Naive B cell (primary cell): ENCODE data around the gene TMEM41A. TPM values are rescaled to one million over a fixed set of nuclear protein-coding genes. Genes with fewer than 3 reads are reported as not detected.
"Not testable (repeated sequence)": the region's sequence is repeated elsewhere in the genome, so short reads cannot be mapped to it uniquely, and the experiment has no call there.

ENCODE experiments used
- ATAC-seq, 2 donors: fragments of 150-1000 bp; cut with Tn5 transposase; 2 replicates each; pipeline ENCODE4 v1.10.0; 2021; ENCODE audit warnings: low read depth in 2 of 2, mild to moderate bottlenecking in 2 of 2, moderate library complexity in 2 of 2
- DNase-seq: peaks from one replicate; pipeline ENCODE4 v3.0.0; 2022
- H3K27ac Mint-ChIP-seq, 6 donors: one replicate each; pipeline ENCODE4 v1.8.0; 2020 to 2022; ENCODE audit warnings: mild to moderate bottlenecking in 6 of 6, mixed read lengths in 6 of 6, moderate library complexity in 5 of 6, inconsistent platforms in 2 of 6
- H3K27me3 Mint-ChIP-seq, 3 donors: one replicate each; pipeline ENCODE4 v1.8.0; 2021 to 2022; ENCODE audit warnings: mixed read lengths in 3 of 3, mild to moderate bottlenecking in 1 of 3
- H3K36me3 Mint-ChIP-seq, 2 donors: one replicate each; pipeline ENCODE4 v1.8.0; 2020 to 2022; ENCODE audit warnings: mixed read lengths in 2 of 2, inconsistent platforms in 1 of 2, mild to moderate bottlenecking in 1 of 2
- H3K4me1 Mint-ChIP-seq, 3 donors: one replicate each; pipeline ENCODE4 v1.8.0; 2020 to 2022; ENCODE audit warnings: mixed read lengths in 3 of 3, inconsistent platforms in 1 of 3, mild to moderate bottlenecking in 1 of 3, moderate library complexity in 1 of 3
- H3K4me3 Mint-ChIP-seq, 8 donors: one replicate each; pipeline ENCODE4 v1.8.0; 2020 to 2022; ENCODE audit warnings: mild to moderate bottlenecking in 8 of 8, mixed read lengths in 8 of 8, moderate library complexity in 8 of 8, inconsistent platforms in 2 of 8
- H3K9me3 Mint-ChIP-seq, 7 donors: one replicate each; pipeline ENCODE4 v1.8.0; 2020 to 2022; ENCODE audit warnings: mixed read lengths in 7 of 7, mild to moderate bottlenecking in 5 of 7, inconsistent platforms in 2 of 7, moderate library complexity in 1 of 7
- polyA plus RNA-seq, 6 donors: library from polyadenylated mRNA; unstranded; fragments of 300-500 nt; fragmentation: Illumina TruSeq; gene quantifications; one replicate each; pipeline ENCODE4 v1.2.3, GENCODE V29; 2021; ENCODE audit warnings: low read depth in 6 of 6

TMEM41A gene
- polyA plus RNA-seq, 6 donors from 2014 or later = 13.8 to 24.1 (median 18.7) TPM

DNA sequence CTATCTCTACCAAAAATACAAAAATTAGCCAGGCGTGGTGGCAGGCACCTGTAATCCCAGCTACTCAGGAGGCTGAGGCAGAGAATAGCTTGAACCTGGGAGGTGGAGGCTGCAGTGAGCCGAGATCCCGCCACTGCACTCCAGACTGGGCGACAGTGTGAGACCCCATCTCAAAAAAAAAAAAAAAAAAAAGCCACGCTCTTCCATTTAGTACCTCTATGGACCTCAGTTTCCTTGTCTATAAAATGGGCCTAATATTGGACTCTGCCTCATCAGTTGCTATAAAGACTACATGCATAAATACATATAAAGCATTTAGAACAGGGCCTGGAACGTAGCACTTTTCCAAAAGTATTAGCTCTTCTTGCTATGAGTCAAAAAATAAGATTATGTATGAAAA, 23.9 kb downstream of the TMEM41A start:
- not testable (repeated sequence) for H3K36me3 Mint-ChIP-seq, ATAC-seq, H3K9me3 Mint-ChIP-seq, DNase-seq, H3K27me3 Mint-ChIP-seq, H3K27ac Mint-ChIP-seq, H3K4me3 Mint-ChIP-seq, H3K4me1 Mint-ChIP-seq

DNA sequence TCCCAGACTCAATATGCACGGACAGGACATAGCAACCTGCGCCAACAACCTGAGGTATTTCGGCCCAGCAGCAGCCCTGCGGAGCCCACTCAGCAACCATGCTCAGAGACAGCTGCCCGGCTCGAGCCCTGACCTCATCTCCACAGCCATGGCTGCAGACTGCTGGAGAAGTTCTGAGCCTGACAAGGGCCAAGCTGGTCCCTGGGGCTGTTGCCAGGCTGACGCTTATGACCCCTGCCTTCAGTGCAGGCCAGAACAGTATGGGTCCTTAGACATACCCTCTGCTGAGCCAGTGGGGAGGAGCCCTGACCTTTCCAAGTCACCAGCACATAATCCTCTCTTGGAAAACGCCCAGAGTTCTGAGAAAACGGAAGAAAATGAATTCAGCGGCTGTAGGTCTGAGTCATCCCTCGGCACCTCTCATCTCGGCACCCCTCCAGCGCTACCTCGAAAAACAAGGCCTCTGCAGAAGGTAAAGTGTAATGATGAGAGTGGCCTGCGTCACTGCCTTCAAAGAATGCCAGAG, 25.5 kb downstream of the TMEM41A start:
- Mint-ChIP-seq H3K9me3 (no peaks in the 10 kb centered on the region), H3K27ac (no peak overlapping the region), H3K4me3 (no peak overlapping the region), H3K36me3 (peaks cover 8 to 12% of the 10 kb centered on the region in 2 donors), H3K27me3 (no peaks in the 10 kb centered on the region), H3K4me1 (no peaks in the 10 kb centered on the region)
- ATAC-seq = no peak
- DNase-seq = no peak

- Mint-ChIP-seq H3K4me1 (peaks cover 2 to 7% (median 4%) of the 10 kb centered on the region in 3 donors), H3K4me3 (no peak overlapping the region), H3K27ac (no peak overlapping the region), H3K9me3 (no peaks in the 10 kb centered on the region), H3K36me3 (peaks cover 0 to 18% of the 10 kb centered on the region in 2 donors), H3K27me3 (no peaks in the 10 kb centered on the region)
- no peak for ATAC-seq
- DNase-seq = no peak
Observed at GRCh38 chr3:185470323-185470722, 28.5 kb downstream of the TMEM41A start.

DNA sequence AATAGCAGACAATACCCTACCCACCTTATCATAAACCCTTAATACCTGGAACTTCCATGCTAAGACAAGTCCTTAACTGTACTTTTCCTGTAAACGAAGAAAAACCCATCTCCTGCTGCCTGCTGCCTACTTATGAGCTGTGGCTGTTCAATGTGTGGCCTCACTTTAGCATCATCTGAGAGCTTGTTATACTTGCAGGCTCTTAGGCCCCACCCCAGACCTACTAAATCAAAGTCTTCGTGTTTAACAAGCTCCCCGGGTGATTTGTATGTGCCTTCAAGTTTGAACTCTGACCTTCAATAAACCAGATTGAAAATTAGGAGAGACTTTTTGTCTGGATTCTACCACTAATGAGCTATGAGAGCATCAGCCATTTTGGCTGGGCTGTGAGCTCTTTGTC, 29.3 kb downstream of the TMEM41A start:
- H3K4me3 Mint-ChIP-seq = no peak overlapping the region
- peak overlapping the region in 1 of 6 donors; percentile 28 for H3K27ac Mint-ChIP-seq
- no peaks in the 10 kb centered on the region for H3K27me3 Mint-ChIP-seq
- H3K4me1 Mint-ChIP-seq = peaks cover 2 to 7% (median 4%) of the 10 kb centered on the region in 3 donors
- ATAC-seq (no peak), DNase-seq (no peak)
- H3K36me3 Mint-ChIP-seq = peaks cover 0 to 18% of the 10 kb centered on the region in 2 donors
- H3K9me3 Mint-ChIP-seq = no peaks in the 10 kb centered on the region

GRCh38 chr3:185466123-185466522, 32.7 kb downstream of the TMEM41A start:
- DNase-seq, H3K4me3 Mint-ChIP-seq, H3K9me3 Mint-ChIP-seq, H3K27me3 Mint-ChIP-seq, ATAC-seq, H3K4me1 Mint-ChIP-seq: not testable (repeated sequence)
- Mint-ChIP-seq H3K36me3 (peaks cover 0 to 15% of the 10 kb centered on the region in 2 donors), H3K27ac (peak overlapping the region in 1 of 6 donors; percentile 86)

GRCh38 chr3:185465471-185465870, 33.4 kb downstream of the TMEM41A start:
- no peak for DNase-seq
- Mint-ChIP-seq H3K4me1 (peaks cover 2 to 7% (median 4%) of the 10 kb centered on the region in 3 donors), H3K27ac (peak overlapping the region in 3 of 6 donors; percentile 20 to 28 (median 20)), H3K36me3 (peaks cover 0 to 15% of the 10 kb centered on the region in 2 donors), H3K4me3 (no peak overlapping the region), H3K27me3 (no peaks in the 10 kb centered on the region), H3K9me3 (no peaks in the 10 kb centered on the region)
- no peak for ATAC-seq

- H3K36me3 Mint-ChIP-seq = peaks cover 0 to 4% of the 10 kb centered on the region in 2 donors
- DNase-seq (no peak), ATAC-seq (no peak)
- no peak overlapping the region for H3K27ac Mint-ChIP-seq
- H3K4me3 Mint-ChIP-seq = no peak overlapping the region
- H3K9me3 Mint-ChIP-seq = peaks cover 0 to 1% (median 0%) of the 10 kb centered on the region in 7 donors
- H3K4me1 Mint-ChIP-seq = peaks cover 0 to 3% (median 1%) of the 10 kb centered on the region in 3 donors
- H3K27me3 Mint-ChIP-seq = no peaks in the 10 kb centered on the region
Observed at GRCh38 chr3:185460719-185461350, 38.0 kb downstream of the TMEM41A start.

DNA sequence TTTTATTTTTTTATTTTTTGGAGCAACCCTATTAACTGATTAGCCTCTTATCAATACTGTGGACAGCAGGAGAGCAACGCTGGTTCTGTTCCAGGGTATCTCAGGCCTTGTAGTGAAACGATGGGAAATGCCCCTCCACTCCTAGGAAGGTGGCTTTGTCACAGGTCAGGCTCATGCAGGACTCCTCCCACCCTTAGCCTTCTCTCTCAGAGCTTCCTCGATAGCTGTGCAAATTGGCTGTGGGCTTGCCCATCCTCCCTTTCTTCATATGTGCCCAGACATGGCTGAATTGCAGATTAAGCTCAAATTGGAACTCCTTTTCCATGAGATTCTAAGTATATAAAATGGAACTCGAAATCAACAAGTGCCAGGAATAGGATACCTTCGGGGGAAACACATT, 38.5 kb downstream of the TMEM41A start:
- ATAC-seq (no peak), DNase-seq (no peak)
- Mint-ChIP-seq H3K9me3 (peaks cover 0 to 1% (median 0%) of the 10 kb centered on the region in 7 donors), H3K36me3 (peaks cover 0 to 4% of the 10 kb centered on the region in 2 donors), H3K4me3 (no peak overlapping the region), H3K27me3 (no peaks in the 10 kb centered on the region), H3K27ac (no peak overlapping the region), H3K4me1 (no peaks in the 10 kb centered on the region)

- no peak overlapping the region for H3K27ac Mint-ChIP-seq
Observed at GRCh38 chr3:185457376-185457775, 41.5 kb downstream of the TMEM41A start.

GRCh38 chr3:185451432-185451831, 47.4 kb downstream of the TMEM41A start:
- not testable (repeated sequence) for H3K36me3 Mint-ChIP-seq, H3K9me3 Mint-ChIP-seq, H3K27ac Mint-ChIP-seq

More at GRCh38 chr3:185457376-185457775, 41.5 kb downstream of the TMEM41A start:
- Mint-ChIP-seq H3K4me3 (no peak overlapping the region), H3K27me3 (no peaks in the 10 kb centered on the region), H3K36me3 (no peaks in the 10 kb centered on the region), H3K4me1 (no peaks in the 10 kb centered on the region), H3K9me3 (peaks cover 0 to 1% (median 0%) of the 10 kb centered on the region in 7 donors)
- DNase-seq (no peak), ATAC-seq (no peak)

DNA sequence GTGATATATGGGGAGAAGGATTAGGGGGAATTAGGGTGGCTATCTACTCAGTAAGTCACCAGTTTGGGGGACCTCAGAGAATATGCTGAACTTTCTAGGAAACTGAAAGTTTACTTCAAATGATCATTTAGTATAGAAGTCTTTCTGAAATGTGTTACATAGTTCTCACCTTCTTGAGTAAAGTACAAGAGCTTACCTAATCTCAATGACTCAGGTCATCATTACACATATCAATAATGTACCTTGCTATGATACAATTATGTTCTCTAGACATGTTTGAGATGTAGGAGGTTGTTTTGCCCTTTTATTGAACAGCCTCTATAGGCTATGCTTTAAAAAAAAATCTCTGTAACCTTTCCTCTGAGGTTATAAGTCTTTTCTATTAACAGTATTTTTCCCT, 50.7 kb downstream of the TMEM41A start:
- no peak for ATAC-seq
- H3K27me3 Mint-ChIP-seq = peaks cover 0 to 3% (median 0%) of the 10 kb centered on the region in 3 donors
- no peak overlapping the region for H3K4me3 Mint-ChIP-seq
- no peaks in the 10 kb centered on the region for H3K36me3 Mint-ChIP-seq
- no peaks in the 10 kb centered on the region for H3K4me1 Mint-ChIP-seq
- H3K9me3 Mint-ChIP-seq = no peaks in the 10 kb centered on the region
- DNase-seq = no peak
- H3K27ac Mint-ChIP-seq = no peak overlapping the region

More at GRCh38 chr3:185451432-185451831, 47.4 kb downstream of the TMEM41A start:
- H3K4me3 Mint-ChIP-seq, ATAC-seq, DNase-seq, H3K27me3 Mint-ChIP-seq, H3K4me1 Mint-ChIP-seq: not testable (repeated sequence)

GRCh38 chr3:185444329-185444728, 54.5 kb downstream of the TMEM41A start:
- Mint-ChIP-seq H3K9me3 (peaks cover 0 to 4% (median 0%) of the 10 kb centered on the region in 7 donors), H3K27ac (no peak overlapping the region), H3K27me3 (peaks cover 0 to 17% (median 3%) of the 10 kb centered on the region in 3 donors), H3K4me3 (no peak overlapping the region), H3K4me1 (no peaks in the 10 kb centered on the region), H3K36me3 (no peaks in the 10 kb centered on the region)
- ATAC-seq = no peak
- no peak for DNase-seq

- no peak overlapping the region for H3K4me3 Mint-ChIP-seq
- H3K4me1 Mint-ChIP-seq = no peaks in the 10 kb centered on the region
- DNase-seq (no peak), ATAC-seq (no peak)
- no peaks in the 10 kb centered on the region for H3K36me3 Mint-ChIP-seq
- peaks cover 0 to 4% (median 0%) of the 10 kb centered on the region in 7 donors for H3K9me3 Mint-ChIP-seq
- H3K27ac Mint-ChIP-seq = no peak overlapping the region
- H3K27me3 Mint-ChIP-seq = peaks cover 0 to 21% (median 4%) of the 10 kb centered on the region in 3 donors
Observed at GRCh38 chr3:185442031-185442430, 56.8 kb downstream of the TMEM41A start.

DNA sequence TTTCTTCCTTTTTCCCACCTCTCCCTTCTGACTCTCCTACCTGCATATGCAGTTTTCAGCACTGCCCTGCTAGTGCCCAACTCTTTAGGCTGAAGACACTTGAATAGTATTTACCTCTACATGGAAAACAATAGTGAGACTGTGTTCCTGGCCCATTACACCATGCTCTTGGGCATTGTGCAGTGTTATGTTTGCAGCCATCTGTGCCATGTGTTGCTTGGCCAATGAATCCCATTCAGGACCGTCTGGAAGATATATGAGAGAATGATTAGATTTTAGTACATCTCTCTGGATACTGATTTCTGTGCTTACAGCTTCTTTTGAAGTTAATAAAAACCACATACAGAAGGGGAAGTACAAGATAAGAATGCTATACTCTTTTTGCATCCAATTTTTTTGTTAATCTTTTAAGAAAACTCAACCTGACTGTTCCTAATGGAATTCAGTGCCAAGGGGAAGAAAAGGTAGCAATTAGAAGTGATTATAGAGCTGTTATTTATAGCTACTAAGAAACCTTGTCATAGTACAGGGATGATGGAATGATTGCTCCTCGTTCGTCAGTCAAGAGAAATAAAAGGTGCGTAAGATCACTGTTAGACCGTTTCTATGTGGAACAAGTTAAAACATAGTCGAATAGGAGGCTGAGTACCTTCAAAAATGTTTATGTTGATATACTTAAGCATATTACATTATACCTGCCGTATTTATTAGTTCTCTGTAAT, 58.9 kb downstream of the TMEM41A start:
- H3K27me3 Mint-ChIP-seq = peaks cover 0 to 22% (median 4%) of the 10 kb centered on the region in 3 donors
- no peak overlapping the region for H3K4me3 Mint-ChIP-seq
- no peak overlapping the region for H3K27ac Mint-ChIP-seq
- DNase-seq = no peak
- no peak for ATAC-seq
- no peaks in the 10 kb centered on the region for H3K36me3 Mint-ChIP-seq
- peaks cover 0 to 4% (median 0%) of the 10 kb centered on the region in 7 donors for H3K9me3 Mint-ChIP-seq
- no peaks in the 10 kb centered on the region for H3K4me1 Mint-ChIP-seq
